ENCODE results near the gene BCL7C.
A peak's percentile ranks its signal among the peaks of the same experiment; 100 is the strongest.
"Not testable (repeated sequence)": the region's sequence is repeated elsewhere in the genome, so short reads cannot be mapped to it uniquely, and the experiment has no call there.

The BCL7C gene

GRCh38 chr16:30893744-30894539, at the start of gene BCL7C:
Gene BCL7C (minus strand): TSS chr16:30894077. CDS start chr16:30893944, 133 bp downstream.
- DNase-seq (ENCODE audit: low read depth in 2 of 2): peak; percentile 56 to 79

- no peak for DNase-seq (ENCODE audit: low read depth in 2 of 2)
Observed at GRCh38 chr16:30942426-30942806, 48.5 kb upstream of the BCL7C start.

- DNase-seq (ENCODE audit: low read depth in 2 of 2): peak; percentile 37 to 45
Observed at GRCh38 chr16:30941600-30942425, 47.9 kb upstream of the BCL7C start.

- DNase-seq (ENCODE audit: low read depth in 2 of 2): not testable (repeated sequence)
Observed at GRCh38 chr16:30939571-30939970, 45.7 kb upstream of the BCL7C start.

- no peak for DNase-seq (ENCODE audit: low read depth in 2 of 2)
Observed at GRCh38 chr16:30937692-30938091, 43.8 kb upstream of the BCL7C start.

GRCh38 chr16:30934827-30935557, 41.1 kb upstream of the BCL7C start:
- DNase-seq (ENCODE audit: low read depth in 2 of 2): no peak

- no peak for DNase-seq (ENCODE audit: low read depth in 2 of 2)
Observed at GRCh38 chr16:30931068-30931650, 37.3 kb upstream of the BCL7C start.

GRCh38 chr16:30930160-30930571, 36.3 kb upstream of the BCL7C start:
- DNase-seq (ENCODE audit: low read depth in 2 of 2): no peak

GRCh38 chr16:30929167-30929566, 35.3 kb upstream of the BCL7C start:
- no peak for DNase-seq (ENCODE audit: low read depth in 2 of 2)

- no peak for DNase-seq (ENCODE audit: low read depth in 2 of 2)
Observed at GRCh38 chr16:30928390-30928789, 34.5 kb upstream of the BCL7C start.

- DNase-seq (ENCODE audit: low read depth in 2 of 2): no peak
Observed at GRCh38 chr16:30927789-30928378, 34.0 kb upstream of the BCL7C start.

GRCh38 chr16:30926937-30927788, 33.3 kb upstream of the BCL7C start:
- no peak for DNase-seq (ENCODE audit: low read depth in 2 of 2)

GRCh38 chr16:30925995-30926811, 32.3 kb upstream of the BCL7C start:
- DNase-seq (ENCODE audit: low read depth in 2 of 2): no peak

GRCh38 chr16:30925632-30925987, 31.7 kb upstream of the BCL7C start:
- no peak for DNase-seq (ENCODE audit: low read depth in 2 of 2)

- no peak for DNase-seq (ENCODE audit: low read depth in 2 of 2)
Observed at GRCh38 chr16:30924913-30925631, 31.2 kb upstream of the BCL7C start.

GRCh38 chr16:30924076-30924912, 30.4 kb upstream of the BCL7C start:
- no peak for DNase-seq (ENCODE audit: low read depth in 2 of 2)

- DNase-seq (ENCODE audit: low read depth in 2 of 2): no peak
Observed at GRCh38 chr16:30923554-30924075, 29.7 kb upstream of the BCL7C start, which contains the start of gene FBXL19. Gene FBXL19 (plus strand): TSS chr16:30923572. CDS start chr16:30925755, 2,183 bp downstream.

All from stimulated activated CD8-positive, alpha-beta memory T cell treated with anti-CD3 and anti-CD28 coated beads, Interleukin-7, amount 100 ng/mL, for 4 hours (primary cell).